HCT116 (cell line): ENCODE data around the gene HES1. TPM values are rescaled to one million over a fixed set of nuclear protein-coding genes. Genes with fewer than 3 reads are reported as not detected.
A peak's percentile ranks its signal among the peaks of the same experiment; 100 is the strongest.

Source experiments
- ATAC-seq: fragments of 200-7000 bp; cut with Tn5 transposase; 2 replicates; pipeline ENCODE4 v1.9.1; 2020; ENCODE audit warnings: mild to moderate bottlenecking, moderate library complexity
- BruUV-seq: library from RNA; stranded (reverse); fragments of 400-500 nt; replicated peaks from 2 replicates; lab custom pipeline; 2021; lab: Mats Ljungman, UMichigan
- CTCF ChIA-PET: fragments of 300-600 bp; sonication (Branson Sonifier 250); formaldehyde crosslinking; loops from one replicate; lab custom pipeline; 2021; ENCODE audit warnings: antibody characterized with exemption; lab: Charles Lee
- POLR2A ChIA-PET: fragments of 300-600, 350-600 bp; sonication (Branson Sonifier 250); formaldehyde crosslinking; loops from one replicate; lab custom pipeline; 2021; ENCODE audit warnings: antibody characterized with exemption; lab: Charles Lee
- RAD21 ChIA-PET, 2 experiments: fragments of 300-600 bp; sonication (Branson Sonifier 250); formaldehyde crosslinking; loops; one replicate each; lab custom pipeline; 2023; ENCODE audit warnings: low total read pairs in 2 of 2; ENCODE audit not compliant: uncharacterized antibody in 2 of 2, unreplicated experiment in 2 of 2, low non-redundant PET in 1 of 2; lab: Charles Lee
- DNase-seq: peaks from one replicate; pipeline ENCODE4 v3.0.0-alpha.2; 2010; ENCODE audit warnings: low read depth, low spot score
- H2AFZ ChIP-seq: fragments of 200-600 bp; shearing (Covaris generic), sonication (generic); 2 replicates; pipeline ENCODE4 v1.6.1; 2017; ENCODE audit warnings: low read depth, mixed run types, mixed read lengths, antibody characterized with exemption, low read length; ENCODE audit not compliant: poor library complexity, severe bottlenecking
- H3K27ac ChIP-seq: 2 replicates; pipeline ENCODE4 v1.5.1; 2012; ENCODE audit warnings: low read depth, low read length
- H3K27me3 ChIP-seq: fragments of 200-600 bp; sonication (generic); 2 replicates; pipeline ENCODE4 v1.6.1; 2016; ENCODE audit warnings: mixed run types, low read length, mixed read lengths; ENCODE audit not compliant: insufficient read depth
- H3K36me3 ChIP-seq, 2 experiments: fragments of 200-500 bp in 1 of 2; fragments of 200-600 bp in 1 of 2; sonication (Bioruptor generic) in 1 of 2; sonication (generic) in 1 of 2; 2 replicates each; pipeline versions ENCODE4 v1.5.1 to v1.6.1; 2014 to 2016; ENCODE audit warnings: low read length in 2 of 2, inconsistent platforms in 1 of 2, mixed read lengths in 1 of 2, mixed run types in 1 of 2; ENCODE audit not compliant: insufficient read depth in 2 of 2, control insufficient read depth in 1 of 2
- H3K4me1 ChIP-seq, 2 experiments: fragments of 200-600 bp in 1 of 2; sonication (generic) in 1 of 2; 2 replicates each; pipeline versions ENCODE4 v1.5.1 to v1.6.1; 2012 to 2017; ENCODE audit warnings: low read length in 2 of 2, inconsistent platforms in 1 of 2, mild to moderate bottlenecking in 1 of 2, mixed read lengths in 1 of 2, mixed run types in 1 of 2, moderate library complexity in 1 of 2; ENCODE audit not compliant: insufficient read depth in 2 of 2, control insufficient read depth in 1 of 2
- H3K4me2 ChIP-seq: fragments of 200-600 bp; sonication (generic); 2 replicates; pipeline ENCODE4 v1.6.1; 2017; ENCODE audit warnings: mixed run types, low read length, mixed read lengths
- H3K4me3 ChIP-seq, 2 experiments: fragments of 200-600 bp in 1 of 2; sonication (generic) in 1 of 2; replicated peaks in 1 of 2; 2 replicates each; pipeline ENCODE4 v1.5.1; 2011 to 2016; ENCODE audit warnings: low read length in 2 of 2, control low read depth in 1 of 2, low read depth in 1 of 2, mild to moderate bottlenecking in 1 of 2, mixed read lengths in 1 of 2, mixed run types in 1 of 2
- H3K79me2 ChIP-seq: fragments of 200-600 bp; sonication (generic); 2 replicates; pipeline ENCODE4 v1.6.1; 2017; ENCODE audit warnings: mild to moderate bottlenecking, mixed run types, low read length, moderate library complexity, mixed read lengths; ENCODE audit not compliant: insufficient read depth
- H3K9ac ChIP-seq: fragments of 200-600 bp; sonication (generic); 2 replicates; pipeline ENCODE4 v1.6.1; 2016; ENCODE audit warnings: low read length, mixed read lengths
- H3K9me2 ChIP-seq: fragments of 200-600 bp; sonication (generic), shearing (Covaris generic); 2 replicates; pipeline ENCODE4 v1.6.1; 2017; ENCODE audit warnings: mixed run types, mild to moderate bottlenecking, moderate library complexity; ENCODE audit not compliant: insufficient read depth
- H3K9me3 ChIP-seq, 2 experiments: fragments of 200-500 bp in 1 of 2; fragments of 200-600 bp in 1 of 2; sonication (Bioruptor generic) in 1 of 2; sonication (generic) in 1 of 2; 2 replicates each; pipeline ENCODE4 v1.6.1; 2014 to 2017; ENCODE audit warnings: low read length in 2 of 2, mixed read lengths in 2 of 2, inconsistent platforms in 1 of 2, low read depth in 1 of 2, mild to moderate bottlenecking in 1 of 2, mixed run types in 1 of 2, moderate library complexity in 1 of 2; ENCODE audit not compliant: control insufficient read depth in 1 of 2, insufficient read depth in 1 of 2
- H4K20me1 ChIP-seq: fragments of 200-600 bp; sonication (generic), shearing (Covaris generic); 2 replicates; pipeline ENCODE4 v1.6.1; 2017; ENCODE audit warnings: mixed run types, mild to moderate bottlenecking, moderate library complexity; ENCODE audit not compliant: insufficient read depth
- ATF3 ChIP-seq: IDR thresholded peaks from 2 replicates; pipeline ENCODE4 v1.6.1; 2012
- CBX3 ChIP-seq: IDR thresholded peaks from 2 replicates; pipeline ENCODE4 v1.6.1; 2012; ENCODE audit warnings: low read depth
- CTCF ChIP-seq, 3 experiments: fragments of 200-600 bp in 1 of 3; sonication (generic) in 1 of 3; IDR thresholded peaks in 2 of 3; conservative IDR thresholded peaks in 1 of 3; 2 replicates each; pipeline ENCODE4 v1.5.1; 2012 to 2017; ENCODE audit warnings: low read depth in 2 of 3, low read length in 2 of 3, antibody characterized with exemption in 1 of 3, borderline replicate concordance in 1 of 3, control low read depth in 1 of 3, mild to moderate bottlenecking in 1 of 3, mixed read lengths in 1 of 3, mixed run types in 1 of 3, moderate library complexity in 1 of 3; ENCODE audit not compliant: insufficient read depth in 1 of 3
- ELF1 ChIP-seq: IDR thresholded peaks from 2 replicates; pipeline ENCODE4 v1.6.1; 2012; ENCODE audit warnings: low read depth, borderline replicate concordance
- EZH2phosphoT487 ChIP-seq: fragments of 200-600 bp; IDR thresholded peaks from 2 replicates; pipeline ENCODE4 v1.6.1; 2018; ENCODE audit warnings: antibody characterized with exemption, borderline replicate concordance
- FOSL1 ChIP-seq: IDR thresholded peaks from 2 replicates; pipeline ENCODE4 v1.6.1; 2012; ENCODE audit warnings: low read depth
- JUND ChIP-seq: IDR thresholded peaks from 2 replicates; pipeline ENCODE4 v1.6.1; 2012
- MAX ChIP-seq: IDR thresholded peaks from 2 replicates; pipeline ENCODE4 v1.6.1; 2012
- POLR2AphosphoS5 ChIP-seq: IDR thresholded peaks from 2 replicates; pipeline ENCODE4 v1.6.1; 2011; ENCODE audit warnings: mild to moderate bottlenecking, low read depth, low read length, moderate library complexity
- REST ChIP-seq: IDR thresholded peaks from 2 replicates; pipeline ENCODE4 v1.6.1; 2012; ENCODE audit warnings: low read depth
- SIN3A ChIP-seq: IDR thresholded peaks from 2 replicates; pipeline ENCODE4 v1.6.1; 2012; ENCODE audit warnings: low read depth
- SRF ChIP-seq: IDR thresholded peaks from 2 replicates; pipeline ENCODE4 v1.6.1; 2012; ENCODE audit warnings: low read depth
- YY1 ChIP-seq: IDR thresholded peaks from 2 replicates; pipeline ENCODE4 v1.6.1; 2011; ENCODE audit warnings: low read length, low read depth, moderate library complexity, mild to moderate bottlenecking; ENCODE audit not compliant: insufficient replicate concordance; ENCODE audit errors: extremely low read depth
- ZFX ChIP-seq: fragments of 450-650 bp; IDR thresholded peaks from 2 replicates; pipeline ENCODE4 v1.6.1; 2017
- ZNF274 ChIP-seq: fragments of 200-500 bp; sonication (Bioruptor generic); IDR thresholded peaks from 2 replicates; pipeline ENCODE4 v1.6.1; 2014; ENCODE audit warnings: mild to moderate bottlenecking, low read depth, low read length, inconsistent platforms
- intact Hi-C: fragments of 100-400 bp; cut with micrococcal nuclease; formaldehyde crosslinking; loops from 2 replicates; pipeline ENCODE4 v1.10.0; 2022
- total RNA-seq: library from RNA; stranded (reverse); gene quantifications from one replicate; pipeline ENCODE4 v1.2.1, GENCODE V29; 2021; ENCODE audit not compliant: unreplicated experiment

The HES1 gene
- total RNA-seq, 1 experiment from 2014 or later = 32.9 TPM

GRCh38 chr3:194137506-194138474, 1.8 kb downstream of the HES1 start (continued):
- no peak for TF ChIP-seq REST
- no peak for TF ChIP-seq YY1
- no peak for TF ChIP-seq CBX3
- peak; percentile 29; the same call in 1 of the 2 replicates for TF ChIP-seq POLR2AphosphoS5
- TF ChIP-seq, all 23 proteins: peak for 4

- ChIA-PET RAD21 (interaction anchor here (1.0 to 2.3 kb wide), 3 partner anchors 175 to 358 kb away, joined by 4 to 9 read pairs (median 4); no protein-coding TSS in a partner anchor), POLR2A (interaction anchor here (1.0 to 1.9 kb wide), 4 partner anchors 177 to 358 kb away, joined by 3 to 10 read pairs (median 5); no protein-coding TSS in a partner anchor), CTCF (interaction anchor here (0.7 to 6.4 kb wide), 5 partner anchors 68 to 357 kb away, joined by 3 to 46 read pairs (median 3); no protein-coding TSS in a partner anchor)
- Histone ChIP-seq H4K20me1 (no peaks in the 10 kb centered on the region), H3K27ac (no peak overlapping the region), H3K4me1 (peaks cover 58 to 90% of the 10 kb centered on the region in 2 experiments), H3K9ac (peak overlapping the region; percentile 91), H3K79me2 (peaks cover 14% of the 10 kb centered on the region; the same call in 1 of the 2 replicates), H3K27me3 (no peaks in the 10 kb centered on the region), H3K4me2 (peak overlapping the region; percentile 98), H3K9me2 (no peaks in the 10 kb centered on the region), H3K9me3 (no peaks in the 10 kb centered on the region), H3K36me3 (no peaks in the 10 kb centered on the region), H2AFZ (no peak overlapping the region), H3K4me3 (no peak overlapping the region; a peak in 1 of 4 replicates)
- no peak for ATAC-seq
- no peak for DNase-seq
- no TSS peak for BruUV-seq
- intact Hi-C loops = loop anchor here (5.0 to 10.0 kb wide), 3 partner anchors 66 to 534 kb away; no protein-coding TSS in a partner anchor
- TF ChIP-seq SIN3A = no peak
- no peak for TF ChIP-seq ZFX
- TF ChIP-seq ATF3 = no peak
- TF ChIP-seq POLR2AphosphoS5 = no peak
- TF ChIP-seq ZNF274 = no peak
- no peak for TF ChIP-seq FOSL1
- no peak for TF ChIP-seq MAX
- TF ChIP-seq SRF = no peak
- no peak for TF ChIP-seq JUND
- no peak for TF ChIP-seq CTCF (IDR thresholded peaks at IDR 0.05 in 2 of 3, conservative IDR thresholded peaks at IDR 0.05 in 1 of 3; ENCODE audit: borderline replicate concordance in 1 of 3, insufficient read depth in 1 of 3, low read depth in 2 of 3, low read length in 2 of 3)
- no peak for TF ChIP-seq EZH2phosphoT487
- no peak for TF ChIP-seq ELF1
These were observed 2.8 kb downstream of the HES1 start for GRCh38 chr3:194138732-194139070.
